Upper lobe of right lung (tissue), 1 donor: Measurements from ENCODE around the gene MTHFSD. TPM values are rescaled to one million over a fixed set of nuclear protein-coding genes. Genes with fewer than 3 reads are reported as not detected.

ENCODE experiments used
- ATAC-seq: fragments of 200-7000 bp; cut with Tn5 transposase; one replicate; pipeline ENCODE4 v1.9.1; 2020; ENCODE audit warnings: mild to moderate bottlenecking, moderate library complexity
- DNase-seq: peaks from one replicate; pipeline ENCODE4 v3.0.0-alpha.2; 2020
- H3K27ac ChIP-seq: fragments of 200-600 bp; one replicate; pipeline ENCODE4 v1.8.0; 2022
- H3K27me3 ChIP-seq: fragments of 200-600 bp; one replicate; pipeline ENCODE4 v1.8.0; 2022; ENCODE audit warnings: mild to moderate bottlenecking
- H3K36me3 ChIP-seq: fragments of 200-600 bp; one replicate; pipeline ENCODE4 v1.8.0; 2022
- H3K4me1 ChIP-seq: fragments of 200-600 bp; one replicate; pipeline ENCODE4 v1.8.0; 2022
- H3K4me3 ChIP-seq: fragments of 200-600 bp; one replicate; pipeline ENCODE4 v1.8.0; 2022; ENCODE audit warnings: mild to moderate bottlenecking
- H3K9me3 ChIP-seq: fragments of 200-600 bp; one replicate; pipeline ENCODE4 v1.8.0; 2022
- intact Hi-C: fragments of 100-400 bp; cut with DNase I; formaldehyde crosslinking; loops from one replicate; pipeline ENCODE4 v1.11.0; 2022
- total RNA-seq: library from RNA; stranded (reverse); fragmentation: NEBNext Ultra II Directional; extraction: Animal tissue kit (Norgen Biotek cat#: 25700); gene quantifications from one replicate; pipeline ENCODE4 v1.2.1, GENCODE V29; 2021
- TF ChIP-seq, protein P1 (sequence below): fragments of 200-600 bp; IDR thresholded peaks from one replicate; pipeline ENCODE4 v1.8.0; 2022; ENCODE audit warnings: antibody characterized with exemption
- donor health status: DM: no; HTN: yes; CAD: no; lungs with severe emphysema.

The MTHFSD gene
- total RNA-seq, 1 donor from 2014 or later = 18.7 TPM

DNA sequence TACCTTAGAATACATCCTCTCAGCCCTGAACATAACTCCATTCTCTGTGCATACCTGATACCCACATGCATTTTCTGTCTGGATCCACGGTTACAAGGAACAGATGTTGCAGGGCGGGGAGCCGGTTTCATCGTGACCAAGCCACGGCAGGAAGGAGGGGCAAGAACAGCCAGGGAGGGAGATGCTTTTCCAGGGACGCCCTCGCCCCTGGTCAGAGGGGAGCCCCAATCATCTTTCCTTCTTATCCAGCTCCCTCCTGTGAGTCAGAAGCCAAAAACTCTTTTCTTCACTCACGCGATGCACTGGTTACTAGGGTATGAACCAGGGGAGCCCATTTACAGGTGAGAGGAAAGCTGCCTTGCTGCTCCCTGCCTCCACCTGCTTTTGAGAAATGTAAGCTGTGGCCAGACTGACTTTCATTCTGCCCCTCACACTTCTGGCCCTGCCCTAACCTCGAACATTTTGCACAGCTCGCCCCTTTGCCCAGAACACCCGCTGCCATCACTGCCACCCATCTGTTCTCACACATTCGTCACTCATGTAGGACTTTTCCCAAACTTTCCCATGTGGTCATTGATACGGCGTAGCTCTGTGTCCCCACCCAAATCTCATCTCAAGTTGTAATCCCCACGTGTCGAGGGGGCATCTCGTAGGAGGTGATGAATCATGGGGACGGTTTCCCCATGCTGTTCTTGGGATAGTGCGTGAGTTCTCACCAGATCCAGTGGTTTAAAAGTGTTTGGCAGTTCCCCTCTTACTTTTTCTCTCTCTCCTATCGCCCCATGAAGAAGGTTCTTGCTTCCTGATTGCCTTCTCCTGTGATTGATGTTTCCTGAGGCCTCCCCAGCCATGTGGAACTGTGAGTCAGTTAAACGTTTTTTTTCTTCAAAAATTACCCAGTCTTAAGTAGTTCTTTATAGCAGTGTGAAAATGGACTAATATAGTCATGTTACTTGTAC, 43.9 kb upstream of the MTHFSD start:
- no peak for ATAC-seq

DNA sequence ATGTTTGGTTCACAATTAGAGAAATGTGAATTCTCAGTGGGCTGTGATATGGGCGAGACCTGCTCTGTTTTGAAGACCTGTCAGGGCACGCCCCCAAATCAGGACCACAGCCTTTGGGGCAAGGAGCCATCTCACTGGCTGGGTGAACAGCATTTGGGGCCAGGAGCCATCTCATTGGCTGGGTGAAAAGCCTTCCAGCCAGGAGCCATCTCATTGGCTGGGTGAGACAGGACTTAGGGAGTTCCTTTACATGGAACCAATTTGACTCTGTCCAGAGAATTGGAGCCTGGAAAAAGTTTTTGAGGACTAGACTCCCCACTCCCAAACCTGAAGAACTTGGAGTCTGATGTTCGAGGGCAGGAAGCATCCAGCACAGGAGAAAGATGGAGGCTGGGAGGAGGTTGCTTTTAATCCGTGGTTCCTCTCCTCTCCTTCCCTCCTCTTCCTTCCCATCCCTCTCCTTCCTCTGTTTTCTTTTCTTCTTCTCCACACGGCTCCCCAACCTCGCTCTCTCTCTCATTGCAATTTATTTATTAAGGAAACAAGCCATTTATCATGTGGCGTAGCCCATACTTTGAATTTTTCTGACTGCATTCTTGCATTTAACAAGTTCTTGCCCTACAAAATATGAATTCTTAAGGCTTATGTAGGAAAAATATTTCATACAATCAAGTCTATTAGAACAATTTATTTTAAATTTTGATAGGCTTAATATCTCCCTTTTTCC, 43.0 kb upstream of the MTHFSD start:
- intact Hi-C loops = no loop called here
- Histone ChIP-seq H3K27ac (no peak overlapping the region), H3K4me1 (no peaks in the 10 kb centered on the region), H3K4me3 (no peak overlapping the region), H3K36me3 (no peaks in the 10 kb centered on the region), H3K9me3 (no peaks in the 10 kb centered on the region), H3K27me3 (peaks cover 19% of the 10 kb centered on the region)
- no peak for DNase-seq
- TF ChIP-seq, protein P1, sequence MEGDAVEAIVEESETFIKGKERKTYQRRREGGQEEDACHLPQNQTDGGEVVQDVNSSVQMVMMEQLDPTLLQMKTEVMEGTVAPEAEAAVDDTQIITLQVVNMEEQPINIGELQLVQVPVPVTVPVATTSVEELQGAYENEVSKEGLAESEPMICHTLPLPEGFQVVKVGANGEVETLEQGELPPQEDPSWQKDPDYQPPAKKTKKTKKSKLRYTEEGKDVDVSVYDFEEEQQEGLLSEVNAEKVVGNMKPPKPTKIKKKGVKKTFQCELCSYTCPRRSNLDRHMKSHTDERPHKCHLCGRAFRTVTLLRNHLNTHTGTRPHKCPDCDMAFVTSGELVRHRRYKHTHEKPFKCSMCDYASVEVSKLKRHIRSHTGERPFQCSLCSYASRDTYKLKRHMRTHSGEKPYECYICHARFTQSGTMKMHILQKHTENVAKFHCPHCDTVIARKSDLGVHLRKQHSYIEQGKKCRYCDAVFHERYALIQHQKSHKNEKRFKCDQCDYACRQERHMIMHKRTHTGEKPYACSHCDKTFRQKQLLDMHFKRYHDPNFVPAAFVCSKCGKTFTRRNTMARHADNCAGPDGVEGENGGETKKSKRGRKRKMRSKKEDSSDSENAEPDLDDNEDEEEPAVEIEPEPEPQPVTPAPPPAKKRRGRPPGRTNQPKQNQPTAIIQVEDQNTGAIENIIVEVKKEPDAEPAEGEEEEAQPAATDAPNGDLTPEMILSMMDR = no peak
- no peak for ATAC-seq

More for the DNA sequence above, 43.9 kb upstream of the MTHFSD start:
- peaks cover 11% of the 10 kb centered on the region for H3K27me3 ChIP-seq
- no peak overlapping the region for H3K27ac ChIP-seq
- H3K4me1 ChIP-seq = no peaks in the 10 kb centered on the region
- DNase-seq = no peak
- H3K4me3 ChIP-seq = no peak overlapping the region
- TF ChIP-seq, protein P1 = no peak
- H3K36me3 ChIP-seq = no peaks in the 10 kb centered on the region
- H3K9me3 ChIP-seq = no peaks in the 10 kb centered on the region
- intact Hi-C loops = no loop called here

DNA sequence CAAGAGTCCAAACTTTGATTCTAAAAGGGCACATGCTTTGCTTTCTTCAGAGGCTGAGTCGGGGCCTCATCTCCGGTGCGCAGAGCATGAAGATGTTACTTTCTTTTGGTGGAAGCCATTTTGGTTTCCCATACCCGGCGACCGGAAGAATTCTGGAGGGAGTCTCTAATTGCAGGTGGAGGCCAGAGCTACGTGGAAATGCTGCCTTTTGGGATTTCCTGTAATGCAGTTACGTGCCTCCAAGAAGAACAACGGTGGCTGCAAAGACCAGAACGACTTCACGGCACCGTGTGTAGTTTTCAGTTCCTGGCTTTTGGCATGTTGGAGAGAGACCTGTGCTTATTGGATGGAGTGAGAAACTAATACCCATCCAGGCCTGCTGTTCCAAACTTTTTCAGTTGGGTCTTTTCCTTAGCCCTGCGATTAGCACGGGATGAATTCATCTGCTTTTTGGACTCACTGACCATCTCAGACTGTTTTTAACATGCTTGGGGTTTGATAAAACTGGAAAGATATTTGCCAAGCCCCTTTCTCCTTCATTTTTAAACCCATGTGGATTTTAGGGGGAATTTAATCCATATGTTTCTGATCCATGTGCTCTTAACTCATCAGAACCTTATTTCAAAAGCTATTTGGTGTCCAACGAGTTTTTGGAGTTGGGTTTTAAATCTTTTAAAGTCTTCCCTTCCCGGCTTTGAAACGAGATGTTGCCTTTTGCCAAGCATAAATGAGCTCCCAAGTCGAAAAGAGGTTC, 42.3 kb upstream of the MTHFSD start:
- Histone ChIP-seq H3K4me1 (no peaks in the 10 kb centered on the region), H3K9me3 (no peaks in the 10 kb centered on the region), H3K27me3 (peaks cover 27% of the 10 kb centered on the region), H3K27ac (no peak overlapping the region), H3K4me3 (no peak overlapping the region), H3K36me3 (no peaks in the 10 kb centered on the region)
- no peak for DNase-seq
- TF ChIP-seq, protein P1 = no peak
- intact Hi-C loops = no loop called here
- no peak for ATAC-seq

DNA sequence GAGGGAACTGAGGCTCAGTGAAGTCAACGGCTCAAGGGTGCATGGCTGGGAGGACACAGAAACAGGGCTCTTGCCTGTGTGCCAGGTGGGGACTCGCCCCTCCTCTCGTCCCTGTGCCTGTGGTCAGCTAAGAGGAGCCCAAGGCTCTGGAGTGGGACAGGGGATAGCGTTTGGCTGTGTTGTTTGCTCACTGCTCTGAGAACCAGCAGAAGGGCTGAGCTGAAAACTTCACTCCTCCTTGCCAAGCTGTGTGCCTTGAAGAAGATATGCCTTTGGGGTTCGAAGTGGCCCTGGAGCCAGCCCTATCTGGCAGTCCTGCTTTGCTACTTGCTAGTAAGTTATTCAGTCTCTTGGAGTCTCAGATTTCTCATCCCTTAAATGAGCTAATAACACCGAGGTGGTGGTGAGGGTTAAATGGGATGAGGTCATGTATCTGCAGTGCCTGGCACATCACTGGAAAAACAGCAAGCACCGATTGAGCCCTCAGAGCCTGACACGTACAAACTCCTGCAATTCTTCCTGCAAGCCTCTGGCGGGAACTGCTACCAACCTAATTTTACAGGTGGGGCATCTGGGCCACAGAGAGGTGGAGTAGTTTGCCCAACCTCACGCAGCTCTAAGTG, 41.1 kb upstream of the MTHFSD start:
- Histone ChIP-seq H3K9me3 (no peaks in the 10 kb centered on the region), H3K4me1 (no peaks in the 10 kb centered on the region), H3K4me3 (no peak overlapping the region), H3K36me3 (no peaks in the 10 kb centered on the region), H3K27ac (no peak overlapping the region), H3K27me3 (peaks cover 34% of the 10 kb centered on the region)
- no peak for DNase-seq
- TF ChIP-seq, protein P1 = no peak
- intact Hi-C loops = no loop called here
- ATAC-seq = no peak

DNA sequence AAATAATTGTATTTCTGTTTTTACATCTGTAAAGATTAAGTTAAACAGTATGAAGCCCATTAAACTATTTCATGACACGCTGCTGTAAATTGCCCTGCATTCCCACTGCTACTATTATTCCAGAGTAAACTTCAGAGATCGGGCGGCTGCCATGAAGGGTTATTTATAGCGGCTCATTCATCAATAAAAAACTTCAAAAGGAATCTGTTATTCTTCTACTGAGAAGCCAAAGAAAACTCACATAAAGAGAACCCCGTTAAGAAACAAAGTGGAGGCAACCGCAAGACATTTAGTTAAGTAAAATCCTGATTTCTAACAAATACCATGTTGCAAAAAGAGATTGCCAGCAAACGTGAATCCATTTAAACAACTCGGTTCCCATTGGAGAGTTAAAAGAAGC, 39.7 kb upstream of the MTHFSD start:
- TF ChIP-seq, protein P1 = no peak
- peaks cover 30% of the 10 kb centered on the region for H3K27me3 ChIP-seq
- ATAC-seq (no peak), DNase-seq (no peak)
- H3K36me3 ChIP-seq = no peaks in the 10 kb centered on the region
- H3K4me3 ChIP-seq = no peak overlapping the region
- no peaks in the 10 kb centered on the region for H3K9me3 ChIP-seq
- no peaks in the 10 kb centered on the region for H3K4me1 ChIP-seq
- no peak overlapping the region for H3K27ac ChIP-seq
- intact Hi-C loops = no loop called here
